GM12874 (cell line): Measurements from ENCODE around the gene BORCS8.

Experiments
- CTCF ChIP-seq: IDR thresholded peaks from 2 replicates; pipeline ENCODE4 v1.5.1; 2011; ENCODE audit warnings: low read depth, mild to moderate bottlenecking, control low read depth, low read length, moderate library complexity; ENCODE audit not compliant: insufficient read depth

BORCS8 gene

GRCh38 chr19:19192078-19192882 lies at the start of gene BORCS8, which contains the start of gene RFXANK:
Gene BORCS8, minus strand, starts transcription at chr19:19192152. Its CDS starts 35 bp downstream, at chr19:19192117.
Gene RFXANK, plus strand, starts transcription at chr19:19192258. Its CDS starts 1,689 bp downstream, at chr19:19193947.
- no peak for TF ChIP-seq CTCF

- TF ChIP-seq CTCF: no peak
Measured at GRCh38 chr19:19240476-19240875, 48.5 kb upstream of the BORCS8 start.

- TF ChIP-seq CTCF: no peak
Measured at GRCh38 chr19:19239675-19240074, 47.7 kb upstream of the BORCS8 start.

- no peak for TF ChIP-seq CTCF
Measured at GRCh38 chr19:19238126-19238894, 46.4 kb upstream of the BORCS8 start.

GRCh38 chr19:19236173-19236572 lies 44.2 kb upstream of the BORCS8 start:
- TF ChIP-seq CTCF: no peak

- no peak for TF ChIP-seq CTCF
Measured at GRCh38 chr19:19234220-19234816, 42.4 kb upstream of the BORCS8 start.

GRCh38 chr19:19232261-19232721 lies 40.3 kb upstream of the BORCS8 start:
- no peak for TF ChIP-seq CTCF
